ENCODE measurements around the gene DNAH9. TPM values are rescaled to one million over a fixed set of nuclear protein-coding genes. Genes with fewer than 3 reads are reported as not detected.

The DNAH9 gene
- polyA plus RNA-seq, 2 donors, result 0.12 TPM

GRCh38 chr17:11701911-11702310, 103.6 kb downstream of the DNAH9 start:
- peaks cover 0 to 4% of the 10 kb centered on the region in 2 donors for H3K4me1 ChIP-seq (ENCODE audit: control insufficient read depth in 2 of 2, insufficient read depth in 2 of 2, low read length in 1 of 2)
- H3K27me3 ChIP-seq (ENCODE audit: control insufficient read depth in 1 of 2, insufficient read depth in 2 of 2, low read length in 2 of 2), result no peaks in the 10 kb centered on the region
- H3K9me3 ChIP-seq (ENCODE audit: control insufficient read depth in 2 of 2, insufficient read depth in 1 of 2, low read depth in 1 of 2, low read length in 1 of 2), result no peaks in the 10 kb centered on the region
- 72 to 83% methylated on average over 8 of the region's 8 CpGs for WGBS, 2 donors
- H3K27ac ChIP-seq (ENCODE audit: low read depth in 2 of 2, low read length in 1 of 2), result no peak overlapping the region
- H3K36me3 ChIP-seq (ENCODE audit: control insufficient read depth in 2 of 2, insufficient read depth in 2 of 2, low read length in 1 of 2), result no peaks in the 10 kb centered on the region
- H3K4me3 ChIP-seq (ENCODE audit: low read depth in 1 of 2, low read length in 2 of 2), result no peak overlapping the region

GRCh38 chr17:11704041-11704440, 105.8 kb downstream of the DNAH9 start:
- no peaks in the 10 kb centered on the region for H3K27me3 ChIP-seq (ENCODE audit: control insufficient read depth in 1 of 2, insufficient read depth in 2 of 2, low read length in 2 of 2)
- H3K9me3 ChIP-seq (ENCODE audit: control insufficient read depth in 2 of 2, insufficient read depth in 1 of 2, low read depth in 1 of 2, low read length in 1 of 2), result no peaks in the 10 kb centered on the region
- 96 to 97% methylated on average over 3 of the region's 3 CpGs for WGBS, 2 donors

DNA sequence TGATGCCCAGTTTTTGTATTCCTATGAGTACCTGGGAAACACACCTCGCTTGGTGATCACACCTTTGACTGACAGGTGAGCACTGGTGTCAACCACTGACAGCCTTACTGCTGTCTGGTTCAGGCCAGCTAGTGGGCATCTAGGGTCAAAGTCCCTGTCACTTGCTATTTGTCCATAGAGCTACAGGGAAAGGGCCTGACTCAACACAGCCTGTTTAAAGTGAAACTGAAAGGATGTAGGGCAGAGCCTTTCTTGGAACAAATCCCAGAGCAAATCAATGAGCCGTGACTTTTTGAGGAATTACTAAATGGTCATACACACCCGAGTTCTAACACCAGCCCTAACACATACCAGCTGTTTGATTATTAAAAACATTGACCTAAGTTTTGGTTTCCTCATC, 106.8 kb downstream of the DNAH9 start:
- no peaks in the 10 kb centered on the region for H3K27me3 ChIP-seq (ENCODE audit: control insufficient read depth in 1 of 2, insufficient read depth in 2 of 2, low read length in 2 of 2)
- H3K36me3 ChIP-seq (ENCODE audit: control insufficient read depth in 2 of 2, insufficient read depth in 2 of 2, low read length in 1 of 2), result no peaks in the 10 kb centered on the region
- H3K4me3 ChIP-seq (ENCODE audit: low read depth in 1 of 2, low read length in 2 of 2), result no peak overlapping the region
- H3K9me3 ChIP-seq (ENCODE audit: control insufficient read depth in 2 of 2, insufficient read depth in 1 of 2, low read depth in 1 of 2, low read length in 1 of 2), result no peaks in the 10 kb centered on the region
- peaks cover 0 to 4% of the 10 kb centered on the region in 2 donors for H3K4me1 ChIP-seq (ENCODE audit: control insufficient read depth in 2 of 2, insufficient read depth in 2 of 2, low read length in 1 of 2)
- 20 to 26% methylated on average over 3 of the region's 3 CpGs for WGBS, 2 donors
- peak overlapping the region in 1 of 2 donors; percentile 15 for H3K27ac ChIP-seq (ENCODE audit: low read depth in 2 of 2, low read length in 1 of 2)

More at GRCh38 chr17:11704041-11704440, 105.8 kb downstream of the DNAH9 start:
- H3K36me3 ChIP-seq (ENCODE audit: control insufficient read depth in 2 of 2, insufficient read depth in 2 of 2, low read length in 1 of 2), result no peaks in the 10 kb centered on the region
- H3K27ac ChIP-seq (ENCODE audit: low read depth in 2 of 2, low read length in 1 of 2), result no peak overlapping the region
- no peak overlapping the region for H3K4me3 ChIP-seq (ENCODE audit: low read depth in 1 of 2, low read length in 2 of 2)
- peaks cover 0 to 4% of the 10 kb centered on the region in 2 donors for H3K4me1 ChIP-seq (ENCODE audit: control insufficient read depth in 2 of 2, insufficient read depth in 2 of 2, low read length in 1 of 2)

DNA sequence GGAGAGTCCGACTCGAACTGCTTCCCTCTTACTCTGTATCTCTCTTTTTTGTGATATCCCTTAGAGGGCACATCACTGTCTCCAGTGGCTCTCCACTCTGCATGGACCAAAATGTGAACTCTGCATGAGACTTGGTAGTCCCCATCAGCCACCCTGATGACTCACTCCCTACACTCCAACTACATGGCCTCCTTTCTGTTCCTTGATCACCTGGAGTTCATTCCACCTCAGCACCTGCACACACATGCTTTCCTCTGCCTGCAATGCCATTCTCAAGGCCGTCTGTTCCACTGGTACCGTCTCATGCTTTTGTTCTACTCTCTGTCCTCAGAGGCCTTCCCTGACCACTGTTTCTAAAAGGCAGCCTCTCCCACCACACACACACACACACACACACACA, 109.3 kb downstream of the DNAH9 start:
- no peaks in the 10 kb centered on the region for H3K9me3 ChIP-seq (ENCODE audit: control insufficient read depth in 2 of 2, insufficient read depth in 1 of 2, low read depth in 1 of 2, low read length in 1 of 2)
- peaks cover 0 to 4% of the 10 kb centered on the region in 2 donors for H3K4me1 ChIP-seq (ENCODE audit: control insufficient read depth in 2 of 2, insufficient read depth in 2 of 2, low read length in 1 of 2)
- 70 to 81% methylated on average over 4 of the region's 4 CpGs for WGBS, 2 donors
- no peak overlapping the region for H3K27ac ChIP-seq (ENCODE audit: low read depth in 2 of 2, low read length in 1 of 2)
- H3K4me3 ChIP-seq (ENCODE audit: low read depth in 1 of 2, low read length in 2 of 2), result no peak overlapping the region
- H3K27me3 ChIP-seq (ENCODE audit: control insufficient read depth in 1 of 2, insufficient read depth in 2 of 2, low read length in 2 of 2), result no peaks in the 10 kb centered on the region
- no peaks in the 10 kb centered on the region for H3K36me3 ChIP-seq (ENCODE audit: control insufficient read depth in 2 of 2, insufficient read depth in 2 of 2, low read length in 1 of 2)

- Histone ChIP-seq H3K36me3 (ENCODE audit: control insufficient read depth in 2 of 2, insufficient read depth in 2 of 2, low read length in 1 of 2) (no peaks in the 10 kb centered on the region), H3K27ac (ENCODE audit: low read depth in 2 of 2, low read length in 1 of 2) (no peak overlapping the region), H3K27me3 (ENCODE audit: control insufficient read depth in 1 of 2, insufficient read depth in 2 of 2, low read length in 2 of 2) (no peaks in the 10 kb centered on the region), H3K4me3 (ENCODE audit: low read depth in 1 of 2, low read length in 2 of 2) (no peak overlapping the region), H3K9me3 (ENCODE audit: control insufficient read depth in 2 of 2, insufficient read depth in 1 of 2, low read depth in 1 of 2, low read length in 1 of 2) (no peaks in the 10 kb centered on the region), H3K4me1 (ENCODE audit: control insufficient read depth in 2 of 2, insufficient read depth in 2 of 2, low read length in 1 of 2) (no peaks in the 10 kb centered on the region)
- 73 to 74% methylated on average over 3 of the region's 3 CpGs for WGBS, 2 donors
These were observed 114.2 kb downstream of the DNAH9 start for GRCh38 chr17:11712456-11712855.

DNA sequence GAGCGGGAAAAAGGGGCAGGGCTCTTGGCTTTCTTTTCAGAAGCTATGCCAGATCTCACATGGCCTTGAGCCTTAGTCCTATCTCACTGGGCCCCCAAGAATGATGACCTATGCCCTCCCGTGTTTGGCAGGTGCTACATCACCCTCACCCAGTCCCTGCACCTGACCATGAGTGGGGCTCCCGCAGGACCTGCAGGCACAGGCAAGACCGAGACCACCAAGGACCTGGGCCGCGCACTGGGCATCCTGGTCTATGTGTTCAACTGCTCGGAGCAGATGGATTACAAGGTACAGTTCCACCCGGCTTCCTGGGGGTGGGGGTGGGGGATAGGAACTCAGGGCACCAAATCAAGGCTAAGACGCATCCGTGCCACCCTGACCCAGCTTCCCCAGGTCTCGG, 120.9 kb downstream of the DNAH9 start:
- no peak overlapping the region for H3K27ac ChIP-seq (ENCODE audit: low read depth in 2 of 2, low read length in 1 of 2)
- 90 to 94% methylated on average over 11 of the region's 11 CpGs for WGBS, 2 donors
- H3K36me3 ChIP-seq (ENCODE audit: control insufficient read depth in 2 of 2, insufficient read depth in 2 of 2, low read length in 1 of 2), result no peaks in the 10 kb centered on the region
- H3K27me3 ChIP-seq (ENCODE audit: control insufficient read depth in 1 of 2, insufficient read depth in 2 of 2, low read length in 2 of 2), result no peaks in the 10 kb centered on the region
- H3K4me1 ChIP-seq (ENCODE audit: control insufficient read depth in 2 of 2, insufficient read depth in 2 of 2, low read length in 1 of 2), result no peaks in the 10 kb centered on the region
- H3K4me3 ChIP-seq (ENCODE audit: low read depth in 1 of 2, low read length in 2 of 2), result no peak overlapping the region
- no peaks in the 10 kb centered on the region for H3K9me3 ChIP-seq (ENCODE audit: control insufficient read depth in 2 of 2, insufficient read depth in 1 of 2, low read depth in 1 of 2, low read length in 1 of 2)

GRCh38 chr17:11719856-11720255, 121.6 kb downstream of the DNAH9 start:
- WGBS, 2 donors, result 45 to 64% methylated on average over 6 of the region's 6 CpGs
- Histone ChIP-seq H3K4me1 (ENCODE audit: control insufficient read depth in 2 of 2, insufficient read depth in 2 of 2, low read length in 1 of 2) (no peaks in the 10 kb centered on the region), H3K4me3 (ENCODE audit: low read depth in 1 of 2, low read length in 2 of 2) (no peak overlapping the region), H3K9me3 (ENCODE audit: control insufficient read depth in 2 of 2, insufficient read depth in 1 of 2, low read depth in 1 of 2, low read length in 1 of 2) (no peaks in the 10 kb centered on the region), H3K27ac (ENCODE audit: low read depth in 2 of 2, low read length in 1 of 2) (no peak overlapping the region), H3K27me3 (ENCODE audit: control insufficient read depth in 1 of 2, insufficient read depth in 2 of 2, low read length in 2 of 2) (no peaks in the 10 kb centered on the region), H3K36me3 (ENCODE audit: control insufficient read depth in 2 of 2, insufficient read depth in 2 of 2, low read length in 1 of 2) (no peaks in the 10 kb centered on the region)

GRCh38 chr17:11720816-11721215, 122.5 kb downstream of the DNAH9 start:
- H3K27me3 ChIP-seq (ENCODE audit: control insufficient read depth in 1 of 2, insufficient read depth in 2 of 2, low read length in 2 of 2), result no peaks in the 10 kb centered on the region
- no peak overlapping the region for H3K27ac ChIP-seq (ENCODE audit: low read depth in 2 of 2, low read length in 1 of 2)
- no peaks in the 10 kb centered on the region for H3K4me1 ChIP-seq (ENCODE audit: control insufficient read depth in 2 of 2, insufficient read depth in 2 of 2, low read length in 1 of 2)
- H3K9me3 ChIP-seq (ENCODE audit: control insufficient read depth in 2 of 2, insufficient read depth in 1 of 2, low read depth in 1 of 2, low read length in 1 of 2), result no peaks in the 10 kb centered on the region
- WGBS, 2 donors, result 44 to 46% methylated on average over 2 of the region's 2 CpGs
- H3K36me3 ChIP-seq (ENCODE audit: control insufficient read depth in 2 of 2, insufficient read depth in 2 of 2, low read length in 1 of 2), result no peaks in the 10 kb centered on the region
- H3K4me3 ChIP-seq (ENCODE audit: low read depth in 1 of 2, low read length in 2 of 2), result no peak overlapping the region

GRCh38 chr17:11730747-11731146, 132.5 kb downstream of the DNAH9 start:
- no peaks in the 10 kb centered on the region for H3K27me3 ChIP-seq (ENCODE audit: control insufficient read depth in 1 of 2, insufficient read depth in 2 of 2, low read length in 2 of 2)
- H3K4me3 ChIP-seq (ENCODE audit: low read depth in 1 of 2, low read length in 2 of 2), result no peak overlapping the region
- no peaks in the 10 kb centered on the region for H3K9me3 ChIP-seq (ENCODE audit: control insufficient read depth in 2 of 2, insufficient read depth in 1 of 2, low read depth in 1 of 2, low read length in 1 of 2)
- H3K4me1 ChIP-seq (ENCODE audit: control insufficient read depth in 2 of 2, insufficient read depth in 2 of 2, low read length in 1 of 2), result no peaks in the 10 kb centered on the region
- 94 to 96% methylated on average over 3 of the region's 3 CpGs for WGBS, 2 donors
- H3K27ac ChIP-seq (ENCODE audit: low read depth in 2 of 2, low read length in 1 of 2), result no peak overlapping the region
- H3K36me3 ChIP-seq (ENCODE audit: control insufficient read depth in 2 of 2, insufficient read depth in 2 of 2, low read length in 1 of 2), result no peaks in the 10 kb centered on the region

DNA sequence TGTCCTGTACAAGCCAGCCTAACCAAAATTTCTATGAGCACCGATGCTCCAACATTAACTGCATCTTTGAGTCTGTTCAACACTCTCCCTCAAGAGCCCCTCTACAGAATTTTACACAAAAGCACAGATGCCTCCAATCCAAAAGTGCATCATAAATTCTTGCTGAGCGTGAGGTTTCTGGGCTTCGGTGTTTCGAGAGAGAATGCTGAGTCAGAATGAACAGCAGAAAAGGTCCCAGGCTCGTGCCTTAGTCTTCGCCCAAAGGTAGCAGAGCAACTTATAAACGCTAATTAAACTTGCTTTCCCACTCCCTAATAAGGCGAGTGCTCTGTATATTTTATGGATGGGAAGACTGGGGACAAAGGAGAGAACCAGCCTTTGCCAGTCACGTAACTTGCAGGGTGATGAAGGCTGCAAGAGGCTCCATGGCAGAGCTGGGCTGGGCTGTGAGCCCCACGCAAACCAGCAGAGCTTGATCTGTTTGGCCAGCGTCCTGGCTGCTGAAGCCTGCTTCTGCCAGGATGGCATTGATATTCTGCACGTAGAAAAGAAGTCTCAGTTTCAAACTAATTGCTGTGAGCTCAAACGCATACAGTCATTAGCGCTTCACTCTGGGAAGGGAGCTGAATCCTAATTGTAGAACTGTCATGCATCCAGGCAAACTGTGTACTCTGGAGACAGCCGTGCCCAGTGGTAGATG, 138.5 kb downstream of the DNAH9 start:
- Histone ChIP-seq H3K36me3 (ENCODE audit: control insufficient read depth in 2 of 2, insufficient read depth in 2 of 2, low read length in 1 of 2) (no peaks in the 10 kb centered on the region), H3K27ac (ENCODE audit: low read depth in 2 of 2, low read length in 1 of 2) (peak overlapping the region in 1 of 2 donors; percentile 33), H3K4me1 (ENCODE audit: control insufficient read depth in 2 of 2, insufficient read depth in 2 of 2, low read length in 1 of 2) (peaks cover 0 to 2% of the 10 kb centered on the region in 2 donors), H3K9me3 (ENCODE audit: control insufficient read depth in 2 of 2, insufficient read depth in 1 of 2, low read depth in 1 of 2, low read length in 1 of 2) (no peaks in the 10 kb centered on the region), H3K27me3 (ENCODE audit: control insufficient read depth in 1 of 2, insufficient read depth in 2 of 2, low read length in 2 of 2) (peaks cover 0 to 2% of the 10 kb centered on the region in 2 donors), H3K4me3 (ENCODE audit: low read depth in 1 of 2, low read length in 2 of 2) (peak overlapping the region in 1 of 2 donors; percentile 20)
- 55 to 59% methylated on average over 15 of the region's 15 CpGs for WGBS, 2 donors
